KMS-11 (cell line): ENCODE results near the gene PARP12.

Source experiments
- H2AFZ ChIP-seq: fragments of 200-600 bp; sonication (generic); 2 replicates; pipeline ENCODE4 v1.6.1; 2016; ENCODE audit warnings: antibody characterized with exemption, mixed run types, low read depth
- H3K27ac ChIP-seq: fragments of 200-600 bp; sonication (generic); 2 replicates; pipeline ENCODE4 v1.6.1; 2016; ENCODE audit warnings: mild to moderate bottlenecking, mixed run types
- H3K27me3 ChIP-seq: fragments of 200-600 bp; sonication (generic); 2 replicates; pipeline ENCODE4 v1.6.1; 2017; ENCODE audit warnings: mild to moderate bottlenecking, low read depth, mixed run types, moderate library complexity; ENCODE audit not compliant: insufficient read depth
- H3K36me3 ChIP-seq: fragments of 200-600 bp; sonication (generic); 2 replicates; pipeline ENCODE4 v1.6.1; 2017; ENCODE audit warnings: mild to moderate bottlenecking, mixed run types; ENCODE audit not compliant: insufficient read depth
- H3K4me1 ChIP-seq: fragments of 200-600 bp; sonication (generic); 2 replicates; pipeline ENCODE4 v1.6.1; 2016; ENCODE audit warnings: mild to moderate bottlenecking, low read depth, mixed run types; ENCODE audit not compliant: poor library complexity, severe bottlenecking
- H3K4me2 ChIP-seq: fragments of 200-600 bp; sonication (generic); 2 replicates; pipeline ENCODE4 v1.7.0; 2016; ENCODE audit warnings: mild to moderate bottlenecking, mixed run types
- H3K4me3 ChIP-seq: fragments of 200-600 bp; sonication (generic); IDR thresholded peaks from 2 replicates; pipeline ENCODE4 v1.6.1; 2017; ENCODE audit warnings: low read depth, low read length, mixed read lengths; ENCODE audit not compliant: insufficient read depth
- H3K79me2 ChIP-seq: fragments of 200-600 bp; sonication (generic); 2 replicates; pipeline ENCODE4 v1.6.1; 2016; ENCODE audit warnings: low read depth, mixed run types; ENCODE audit not compliant: insufficient read depth
- H3K9ac ChIP-seq: fragments of 200-600 bp; sonication (generic); 2 replicates; pipeline ENCODE4 v1.6.1; 2016; ENCODE audit warnings: mild to moderate bottlenecking, mixed run types
- H4K20me1 ChIP-seq: fragments of 200-600 bp; sonication (generic); 2 replicates; pipeline ENCODE4 v1.6.1; 2016; ENCODE audit warnings: mild to moderate bottlenecking, mixed run types; ENCODE audit not compliant: insufficient read depth
- TF ChIP-seq, protein P1 (sequence below): fragments of 200-600 bp; sonication (generic); conservative IDR thresholded peaks from 2 replicates; pipeline ENCODE4 v1.6.1; 2017; ENCODE audit warnings: low read depth, mild to moderate bottlenecking, antibody characterized with exemption, low read length, moderate library complexity, mixed read lengths

PARP12 gene

GRCh38 chr7:139991911-139992310 is 70.8 kb downstream of the PARP12 start:
- TF ChIP-seq, protein P1, sequence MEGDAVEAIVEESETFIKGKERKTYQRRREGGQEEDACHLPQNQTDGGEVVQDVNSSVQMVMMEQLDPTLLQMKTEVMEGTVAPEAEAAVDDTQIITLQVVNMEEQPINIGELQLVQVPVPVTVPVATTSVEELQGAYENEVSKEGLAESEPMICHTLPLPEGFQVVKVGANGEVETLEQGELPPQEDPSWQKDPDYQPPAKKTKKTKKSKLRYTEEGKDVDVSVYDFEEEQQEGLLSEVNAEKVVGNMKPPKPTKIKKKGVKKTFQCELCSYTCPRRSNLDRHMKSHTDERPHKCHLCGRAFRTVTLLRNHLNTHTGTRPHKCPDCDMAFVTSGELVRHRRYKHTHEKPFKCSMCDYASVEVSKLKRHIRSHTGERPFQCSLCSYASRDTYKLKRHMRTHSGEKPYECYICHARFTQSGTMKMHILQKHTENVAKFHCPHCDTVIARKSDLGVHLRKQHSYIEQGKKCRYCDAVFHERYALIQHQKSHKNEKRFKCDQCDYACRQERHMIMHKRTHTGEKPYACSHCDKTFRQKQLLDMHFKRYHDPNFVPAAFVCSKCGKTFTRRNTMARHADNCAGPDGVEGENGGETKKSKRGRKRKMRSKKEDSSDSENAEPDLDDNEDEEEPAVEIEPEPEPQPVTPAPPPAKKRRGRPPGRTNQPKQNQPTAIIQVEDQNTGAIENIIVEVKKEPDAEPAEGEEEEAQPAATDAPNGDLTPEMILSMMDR = no peak
- no peaks in the 10 kb centered on the region for H3K4me1 ChIP-seq

DNA sequence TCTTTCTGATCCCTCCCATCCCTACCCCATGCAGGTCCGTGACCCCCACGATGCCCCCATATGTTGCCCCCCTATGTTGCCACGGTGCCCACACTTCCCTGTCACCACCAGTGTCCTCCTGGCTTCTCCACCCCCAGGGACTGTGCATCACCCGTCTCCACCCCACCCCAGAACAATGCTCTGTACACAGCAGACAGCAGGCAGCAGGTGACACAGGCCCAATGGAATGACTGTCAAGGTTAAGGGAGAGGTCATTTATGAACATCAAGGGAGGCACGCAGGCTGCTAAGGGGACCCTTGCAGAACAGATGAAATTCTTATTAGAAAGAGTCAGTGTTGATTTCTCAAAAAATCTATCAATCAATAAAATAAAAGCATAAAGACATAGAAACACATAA is 71.5 kb downstream of the PARP12 start:
- Histone ChIP-seq H3K27me3 (no peaks in the 10 kb centered on the region), H2AFZ (no peak overlapping the region)
- TF ChIP-seq, protein P1 = no peak

More at GRCh38 chr7:139991911-139992310, 70.8 kb downstream of the PARP12 start:
- Histone ChIP-seq H3K27me3 (no peaks in the 10 kb centered on the region), H3K4me2 (no peak overlapping the region), H3K79me2 (no peaks in the 10 kb centered on the region), H3K4me3 (no peak overlapping the region), H2AFZ (no peak overlapping the region), H4K20me1 (no peaks in the 10 kb centered on the region), H3K36me3 (no peaks in the 10 kb centered on the region), H3K9ac (no peak overlapping the region), H3K27ac (no peak overlapping the region)

GRCh38 chr7:139990571-139991268 is 72.0 kb downstream of the PARP12 start:
- no peak overlapping the region for H3K4me2 ChIP-seq
- H3K79me2 ChIP-seq = no peaks in the 10 kb centered on the region
- H3K36me3 ChIP-seq = no peaks in the 10 kb centered on the region
- H3K4me3 ChIP-seq = no peak overlapping the region
- TF ChIP-seq, protein P1 = no peak
- no peaks in the 10 kb centered on the region for H3K4me1 ChIP-seq
- no peaks in the 10 kb centered on the region for H4K20me1 ChIP-seq
- no peak overlapping the region for H2AFZ ChIP-seq
- H3K27ac ChIP-seq = no peak overlapping the region
- no peaks in the 10 kb centered on the region for H3K27me3 ChIP-seq
- no peak overlapping the region for H3K9ac ChIP-seq

More for the DNA sequence above, 71.5 kb downstream of the PARP12 start:
- H3K4me3 ChIP-seq = no peak overlapping the region
- H3K4me2 ChIP-seq = no peak overlapping the region
- H3K79me2 ChIP-seq = no peaks in the 10 kb centered on the region
- no peaks in the 10 kb centered on the region for H4K20me1 ChIP-seq
- H3K36me3 ChIP-seq = no peaks in the 10 kb centered on the region
- H3K27ac ChIP-seq = no peak overlapping the region
- H3K4me1 ChIP-seq = no peaks in the 10 kb centered on the region
- H3K9ac ChIP-seq = no peak overlapping the region

DNA sequence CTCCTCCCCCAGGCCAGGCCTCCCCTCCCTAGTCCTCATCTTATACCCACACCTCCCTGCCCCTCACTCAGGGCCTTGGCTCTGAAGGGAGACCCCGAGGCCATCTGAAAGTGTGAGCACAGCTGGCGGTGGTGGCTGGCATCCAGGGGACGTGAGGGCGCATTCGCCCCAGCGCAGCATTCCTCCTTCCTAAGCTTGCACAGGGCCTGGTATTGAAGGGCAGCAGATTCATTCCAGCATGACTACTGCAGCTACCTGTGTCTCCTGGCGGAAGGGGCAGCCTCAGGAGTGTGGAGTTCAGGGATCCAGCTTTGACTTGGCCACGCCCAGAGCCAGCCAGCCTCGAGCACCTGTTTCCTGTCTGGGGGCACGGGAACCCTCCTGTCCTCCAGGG is 72.6 kb downstream of the PARP12 start:
- H3K36me3 ChIP-seq = no peaks in the 10 kb centered on the region
- no peak overlapping the region for H3K4me3 ChIP-seq
- H3K4me1 ChIP-seq = no peaks in the 10 kb centered on the region
- no peak overlapping the region for H3K9ac ChIP-seq
- TF ChIP-seq, protein P1 = no peak
- H2AFZ ChIP-seq = no peak overlapping the region
- no peaks in the 10 kb centered on the region for H3K27me3 ChIP-seq
- no peak overlapping the region for H3K4me2 ChIP-seq
- no peak overlapping the region for H3K27ac ChIP-seq
- H4K20me1 ChIP-seq = no peaks in the 10 kb centered on the region
- no peaks in the 10 kb centered on the region for H3K79me2 ChIP-seq
